Smooth muscle cell (in vitro differentiated cells): ENCODE measurements around the gene IDUA. TPM values are rescaled to one million over a fixed set of nuclear protein-coding genes. Genes with fewer than 3 reads are reported as not detected.

Experiments used
- DNase-seq: peaks from one replicate; lab custom pipeline; 2025; ENCODE audit not compliant: unreplicated experiment; lab: John Stamatoyannopoulos, UW
- H2AFZ ChIP-seq: fragments of 200-600 bp; sonication (generic); 2 replicates; pipeline ENCODE4 v1.6.0; 2016; ENCODE audit warnings: antibody characterized with exemption, low read depth, mild to moderate bottlenecking
- H3F3A ChIP-seq: fragments of 200-600 bp; sonication (generic); 2 replicates; pipeline ENCODE4 v1.6.0; 2017; ENCODE audit warnings: antibody characterized with exemption, low read depth
- H3K27ac ChIP-seq: fragments of 200-600 bp; sonication (generic); 2 replicates; pipeline ENCODE4 v1.5.1; 2016; ENCODE audit warnings: low read depth, mild to moderate bottlenecking
- H3K27me3 ChIP-seq: fragments of 200-600 bp; sonication (generic); 2 replicates; pipeline ENCODE4 v1.6.1; 2016; ENCODE audit warnings: low read depth, mild to moderate bottlenecking
- H3K36me3 ChIP-seq: fragments of 200-600 bp; sonication (generic); 2 replicates; pipeline ENCODE4 v1.5.1; 2016; ENCODE audit warnings: low read depth
- H3K4me1 ChIP-seq: fragments of 200-600 bp; sonication (generic); 2 replicates; pipeline ENCODE4 v1.5.1; 2016; ENCODE audit warnings: low read depth
- H3K4me2 ChIP-seq: fragments of 200-600 bp; sonication (generic); 2 replicates; pipeline ENCODE4 v1.6.0; 2016; ENCODE audit warnings: mild to moderate bottlenecking
- H3K4me3 ChIP-seq: fragments of 200-600 bp; sonication (generic); 2 replicates; pipeline ENCODE4 v1.5.1; 2016; ENCODE audit warnings: mild to moderate bottlenecking
- H3K79me2 ChIP-seq: fragments of 200-600 bp; sonication (generic); 2 replicates; pipeline ENCODE4 v1.6.0; 2016; ENCODE audit warnings: low read depth, mild to moderate bottlenecking
- H3K9ac ChIP-seq: fragments of 200-600 bp; sonication (generic); 2 replicates; pipeline ENCODE4 v1.6.0; 2016; ENCODE audit warnings: low read depth
- H3K9me3 ChIP-seq: fragments of 200-600 bp; sonication (generic); replicated peaks from 2 replicates; pipeline ENCODE4 v1.5.1; 2016; ENCODE audit warnings: low read depth
- H4K20me1 ChIP-seq: fragments of 200-600 bp; sonication (generic); 2 replicates; pipeline ENCODE4 v1.6.0; 2016; ENCODE audit warnings: low read depth
- WGBS: methylation state at CpG from one replicate; pipeline ENCODE4 v1.1.7; 2016; ENCODE audit warnings: low lambda C conversion rate; 5-methylcytosine and 5-hydroxymethylcytosine counted together
- polyA plus RNA-seq: library from polyadenylated mRNA; unstranded; fragments of >200 nt; fragmentation: Nextera tagmentation; extraction: Ambion mirVana; gene quantifications from 2 replicates; pipeline ENCODE4 v1.2.1, GENCODE V29; 2016
- total RNA-seq: library from RNA; depleted of rRNA; stranded (reverse); fragments of >200 nt; gene quantifications from 2 replicates; pipeline ENCODE4 v1.2.3, GENCODE V29; 2014
- TF ChIP-seq, protein P1 (sequence below): fragments of 200-600 bp; sonication (generic); IDR thresholded peaks from 2 replicates; pipeline ENCODE4 v1.5.1; 2017; ENCODE audit warnings: borderline replicate concordance, mild to moderate bottlenecking, antibody characterized with exemption; ENCODE audit not compliant: insufficient read depth, poor library complexity, severe bottlenecking

Gene IDUA
- total and polyA plus RNA-seq, 2 experiments from 2014 or later = 6.3 to 49.9 TPM

DNA sequence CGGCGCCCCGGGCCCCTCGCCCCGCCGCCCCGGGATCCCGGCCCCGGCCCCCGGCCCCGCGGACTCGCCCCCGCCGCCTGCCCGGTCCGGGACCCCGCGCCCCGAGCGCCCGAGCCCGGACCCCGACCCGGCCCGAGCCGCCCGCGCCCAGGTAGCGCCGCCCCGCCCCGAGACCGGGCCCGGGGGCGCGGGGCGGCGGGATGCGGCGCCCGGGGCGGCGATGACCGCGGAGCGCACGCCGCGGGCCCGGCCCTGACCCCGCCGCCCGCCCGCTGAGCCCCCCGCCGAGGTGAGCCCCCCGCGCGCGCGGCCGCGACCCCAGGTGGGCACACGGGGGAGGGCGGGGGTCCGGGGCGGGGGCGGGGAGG, 24.8 kb downstream of the IDUA start:
- Histone ChIP-seq H2AFZ (no peak overlapping the region), H3K27ac (no peak overlapping the region), H3K79me2 (no peaks in the 10 kb centered on the region), H4K20me1 (peaks cover 45% of the 10 kb centered on the region), H3K9ac (no peak overlapping the region), H3K4me3 (no peak overlapping the region), H3K4me2 (no peak overlapping the region), H3K36me3 (no peaks in the 10 kb centered on the region), H3K27me3 (peaks cover 26% of the 10 kb centered on the region), H3K4me1 (peaks cover 12% of the 10 kb centered on the region), H3K9me3 (no peaks in the 10 kb centered on the region), H3F3A (peaks cover 9% of the 10 kb centered on the region)
- no peak for DNase-seq
- WGBS = no CpG with 5 or more reads among the region's 69 CpGs
- TF ChIP-seq, protein P1, sequence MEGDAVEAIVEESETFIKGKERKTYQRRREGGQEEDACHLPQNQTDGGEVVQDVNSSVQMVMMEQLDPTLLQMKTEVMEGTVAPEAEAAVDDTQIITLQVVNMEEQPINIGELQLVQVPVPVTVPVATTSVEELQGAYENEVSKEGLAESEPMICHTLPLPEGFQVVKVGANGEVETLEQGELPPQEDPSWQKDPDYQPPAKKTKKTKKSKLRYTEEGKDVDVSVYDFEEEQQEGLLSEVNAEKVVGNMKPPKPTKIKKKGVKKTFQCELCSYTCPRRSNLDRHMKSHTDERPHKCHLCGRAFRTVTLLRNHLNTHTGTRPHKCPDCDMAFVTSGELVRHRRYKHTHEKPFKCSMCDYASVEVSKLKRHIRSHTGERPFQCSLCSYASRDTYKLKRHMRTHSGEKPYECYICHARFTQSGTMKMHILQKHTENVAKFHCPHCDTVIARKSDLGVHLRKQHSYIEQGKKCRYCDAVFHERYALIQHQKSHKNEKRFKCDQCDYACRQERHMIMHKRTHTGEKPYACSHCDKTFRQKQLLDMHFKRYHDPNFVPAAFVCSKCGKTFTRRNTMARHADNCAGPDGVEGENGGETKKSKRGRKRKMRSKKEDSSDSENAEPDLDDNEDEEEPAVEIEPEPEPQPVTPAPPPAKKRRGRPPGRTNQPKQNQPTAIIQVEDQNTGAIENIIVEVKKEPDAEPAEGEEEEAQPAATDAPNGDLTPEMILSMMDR = no peak

DNA sequence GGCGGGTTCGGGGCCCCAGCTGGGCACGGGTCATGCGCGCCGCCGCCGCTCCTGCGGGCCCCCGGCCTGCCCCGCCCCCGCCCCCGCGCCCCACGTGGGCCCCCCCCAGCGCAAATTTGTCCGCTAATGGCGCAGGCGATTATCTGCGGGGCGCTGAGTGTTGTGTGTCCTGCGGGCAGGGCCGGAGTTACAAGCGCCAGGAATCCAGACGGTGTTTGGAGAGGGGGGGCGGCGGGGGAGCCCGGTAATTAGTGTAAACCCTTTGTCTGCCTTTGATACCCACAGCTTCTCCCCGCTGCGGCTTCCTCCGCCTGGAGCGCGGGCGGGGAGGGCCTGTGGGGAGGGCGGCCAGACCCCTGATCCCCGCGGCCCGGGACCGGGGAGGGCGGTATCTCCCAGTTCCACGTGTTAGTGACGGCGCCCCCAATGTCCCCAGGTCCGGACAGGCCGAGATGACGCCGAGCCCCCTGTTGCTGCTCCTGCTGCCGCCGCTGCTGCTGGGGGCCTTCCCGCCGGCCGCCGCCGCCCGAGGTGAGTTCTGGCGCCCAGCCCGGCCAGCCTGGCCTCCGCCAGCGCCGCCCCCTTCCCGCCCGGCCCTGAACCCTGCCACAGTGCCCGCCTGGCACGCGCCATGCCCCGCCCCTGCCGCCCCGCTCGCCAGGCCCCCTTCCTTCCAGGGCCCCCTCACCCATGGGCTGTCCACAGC, 25.3 kb downstream of the IDUA start:
- H3K4me3 ChIP-seq = peak overlapping the region; percentile 50
- TF ChIP-seq, protein P1 = no peak
- H3K4me1 ChIP-seq = peaks cover 12% of the 10 kb centered on the region
- WGBS = 5% methylated on average over 26 of the region's 69 CpGs
- H3K36me3 ChIP-seq = no peaks in the 10 kb centered on the region
- H3K4me2 ChIP-seq = peak overlapping the region; percentile 90
- peaks cover 50% of the 10 kb centered on the region for H4K20me1 ChIP-seq
- H3K27ac ChIP-seq = no peak overlapping the region
- H3K9me3 ChIP-seq = no peaks in the 10 kb centered on the region
- H3K9ac ChIP-seq = no peak overlapping the region
- H3K27me3 ChIP-seq = peaks cover 21% of the 10 kb centered on the region
- no peak overlapping the region for H2AFZ ChIP-seq
- no peak for DNase-seq
- no peaks in the 10 kb centered on the region for H3K79me2 ChIP-seq
- H3F3A ChIP-seq = peaks cover 9% of the 10 kb centered on the region

DNA sequence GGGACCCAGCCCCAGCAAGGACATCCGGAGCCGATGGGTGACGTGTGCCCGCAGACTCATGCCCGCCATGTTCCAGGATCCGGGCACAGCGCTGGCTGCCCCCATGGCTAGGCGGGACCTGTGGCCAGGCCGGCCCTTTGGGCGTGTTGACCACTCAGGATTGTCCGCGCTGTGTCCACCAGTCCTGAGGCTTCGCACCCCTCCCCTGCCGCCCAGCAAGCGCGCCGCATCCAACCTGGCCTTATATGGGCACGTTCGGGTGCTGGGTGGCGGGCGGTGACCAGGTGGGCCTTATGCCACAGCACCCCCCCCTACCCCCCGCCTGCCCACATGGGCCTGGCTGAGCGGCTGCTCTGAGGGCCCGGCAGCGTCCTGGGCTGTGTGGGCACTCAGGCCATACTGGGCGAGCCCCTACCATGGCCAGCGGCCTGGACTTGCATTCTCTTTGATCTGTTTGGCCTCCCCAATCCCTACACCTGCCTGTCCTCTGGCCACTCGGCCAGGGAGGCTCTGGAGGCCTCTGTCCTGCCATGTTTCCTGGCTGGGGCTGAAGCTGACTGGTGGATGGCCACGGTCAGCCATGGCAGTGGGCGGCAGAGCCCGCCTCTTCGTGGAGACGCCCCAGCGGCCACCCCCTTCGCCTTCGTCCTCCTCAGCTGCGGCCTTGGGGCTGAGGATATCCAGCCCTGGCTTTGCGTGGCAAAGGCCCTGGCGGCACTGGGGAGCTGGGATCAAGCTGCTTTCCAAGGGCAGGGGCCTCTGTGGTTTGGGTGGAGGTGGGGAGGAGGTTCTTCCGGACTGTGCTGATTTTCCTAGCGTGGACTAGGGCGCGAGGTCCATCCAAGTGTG, 26.6 kb downstream of the IDUA start:
- H3K4me3 ChIP-seq = no peak overlapping the region
- H3K9ac ChIP-seq = no peak overlapping the region
- no peak overlapping the region for H3K4me2 ChIP-seq
- peaks cover 8% of the 10 kb centered on the region for H3K27me3 ChIP-seq
- H4K20me1 ChIP-seq = peaks cover 63% of the 10 kb centered on the region
- H3F3A ChIP-seq = peaks cover 9% of the 10 kb centered on the region
- no peaks in the 10 kb centered on the region for H3K36me3 ChIP-seq
- H3K4me1 ChIP-seq = peaks cover 12% of the 10 kb centered on the region
- H2AFZ ChIP-seq = no peak overlapping the region
- no peaks in the 10 kb centered on the region for H3K9me3 ChIP-seq
- 97% methylated on average over 39 of the region's 43 CpGs for WGBS
- H3K27ac ChIP-seq = no peak overlapping the region
- H3K79me2 ChIP-seq = no peaks in the 10 kb centered on the region
- TF ChIP-seq, protein P1 = no peak
- no peak for DNase-seq
